SH-SY5Y (cell line): ENCODE data around the gene MAST4.

Experiments
- GATA2 ChIP-seq: IDR thresholded peaks from 2 replicates; pipeline ENCODE4 v1.6.1; 2011; ENCODE audit warnings: mild to moderate bottlenecking, low read depth, low read length
- GATA3 ChIP-seq: IDR thresholded peaks from 2 replicates; pipeline ENCODE4 v1.6.1; 2011; ENCODE audit warnings: low read depth, mild to moderate bottlenecking, low read length, moderate library complexity

MAST4 gene

DNA sequence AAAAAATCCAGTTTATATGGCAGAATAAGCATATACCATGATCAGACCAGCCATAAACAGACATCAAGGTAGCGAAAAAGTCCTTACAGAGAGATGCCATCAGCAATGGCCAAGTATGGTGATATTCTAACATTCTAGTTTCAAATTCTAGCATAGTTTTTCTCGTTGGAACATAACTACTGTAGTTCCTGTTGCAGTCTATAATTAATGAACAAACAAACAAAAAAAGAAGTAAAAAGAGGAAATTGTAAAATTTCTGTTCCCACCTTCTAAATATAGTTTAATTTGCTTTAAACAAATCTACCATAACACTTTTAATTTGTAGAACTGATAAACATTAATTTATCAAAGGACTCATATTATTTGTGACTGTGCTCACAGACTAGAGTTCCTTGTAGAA lies 610.3 kb downstream of the MAST4 start:
- TF ChIP-seq GATA3 (no peak), GATA2 (no peak)

DNA sequence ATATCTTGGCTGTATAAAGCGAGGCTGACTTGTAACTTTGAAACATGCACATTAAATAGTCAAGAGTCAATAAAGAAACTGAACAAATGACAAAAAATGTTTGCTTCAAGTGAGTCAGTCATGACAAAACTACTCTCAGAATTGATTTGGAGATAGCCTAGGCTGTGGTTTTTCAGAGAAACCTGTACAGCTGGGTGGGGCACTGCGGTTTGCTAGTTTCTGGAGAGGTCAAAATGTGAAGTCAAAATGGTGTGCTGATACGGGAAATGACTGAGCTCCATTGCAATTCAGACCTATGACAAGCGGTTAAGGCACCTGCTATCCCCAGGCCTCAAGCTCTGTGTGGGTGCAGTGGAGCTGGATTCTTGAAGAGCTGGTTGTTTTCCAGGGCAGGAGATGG lies 610.7 kb downstream of the MAST4 start:
- no peak for TF ChIP-seq GATA2
- TF ChIP-seq GATA3, result no peak

DNA sequence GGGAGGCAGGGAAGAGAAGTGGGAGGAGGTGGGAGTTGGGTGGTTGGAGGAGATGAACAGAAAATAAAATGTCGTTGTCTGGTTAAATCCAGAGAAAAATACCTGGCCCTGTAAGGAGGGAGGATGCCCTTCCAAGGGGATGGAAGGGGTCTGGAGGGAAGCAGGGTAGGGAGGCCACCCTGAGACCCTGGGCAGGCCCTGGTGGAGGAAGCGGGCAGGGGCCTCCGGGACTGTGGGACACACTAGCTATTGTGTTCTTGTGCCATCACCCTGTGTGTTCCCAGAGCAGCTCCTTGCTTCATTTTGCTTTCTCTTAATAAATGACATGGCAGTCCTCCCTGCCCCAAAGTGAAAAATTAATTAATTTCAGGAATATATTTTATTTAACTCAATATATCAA lies 612.2 kb downstream of the MAST4 start:
- TF ChIP-seq GATA2 (no peak), GATA3 (no peak)

DNA sequence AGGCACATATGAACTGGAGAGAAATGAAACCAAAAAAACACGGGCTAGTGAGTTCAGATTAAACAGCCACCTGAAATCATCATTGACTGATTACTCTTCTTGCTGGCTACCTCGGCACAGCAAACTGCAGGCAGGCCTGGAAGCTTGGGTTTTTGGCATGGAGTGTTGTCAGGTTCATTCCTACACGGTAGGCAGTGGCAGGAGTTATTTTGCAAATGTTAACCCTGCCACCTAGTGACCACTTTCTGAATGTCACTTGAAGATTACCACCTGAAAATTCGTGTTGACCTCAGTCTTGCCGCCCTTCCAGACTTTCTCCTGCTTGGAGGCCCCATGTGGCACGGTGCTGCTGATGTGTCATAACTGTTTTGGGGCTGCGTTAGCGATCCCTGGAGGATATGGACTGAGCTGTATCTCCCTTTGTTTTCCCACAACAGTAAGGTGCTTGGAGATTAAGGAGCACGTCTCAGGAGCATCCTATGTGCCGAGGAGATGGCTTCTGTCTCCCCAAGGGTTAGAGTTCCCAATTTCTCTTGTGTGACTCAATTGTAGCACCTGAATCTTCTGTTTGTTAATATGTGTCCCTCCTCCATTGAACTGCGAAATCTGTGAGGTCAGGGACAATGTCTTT lies 613.1 kb downstream of the MAST4 start:
- TF ChIP-seq GATA3 (no peak), GATA2 (no peak)

DNA sequence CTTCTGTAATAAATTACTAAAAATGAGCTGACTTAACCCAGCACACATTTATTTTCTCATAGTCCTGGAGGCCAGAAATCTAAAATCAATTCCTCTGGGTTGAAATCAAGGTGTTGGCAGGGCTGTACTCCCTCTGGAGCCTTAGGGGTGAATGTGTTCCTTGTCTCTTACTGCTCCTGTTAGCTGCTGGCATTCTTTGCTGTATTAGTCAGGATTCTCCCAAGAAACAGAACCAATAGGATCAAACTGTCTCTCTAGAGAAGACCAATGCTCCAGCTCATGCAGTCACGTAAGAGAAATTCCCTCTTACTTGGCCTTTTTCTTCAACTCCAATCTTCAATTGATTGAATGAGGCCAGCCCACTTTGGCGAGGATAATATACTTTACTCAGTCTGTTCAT lies 615.7 kb downstream of the MAST4 start:
- TF ChIP-seq GATA3, result no peak
- no peak for TF ChIP-seq GATA2

DNA sequence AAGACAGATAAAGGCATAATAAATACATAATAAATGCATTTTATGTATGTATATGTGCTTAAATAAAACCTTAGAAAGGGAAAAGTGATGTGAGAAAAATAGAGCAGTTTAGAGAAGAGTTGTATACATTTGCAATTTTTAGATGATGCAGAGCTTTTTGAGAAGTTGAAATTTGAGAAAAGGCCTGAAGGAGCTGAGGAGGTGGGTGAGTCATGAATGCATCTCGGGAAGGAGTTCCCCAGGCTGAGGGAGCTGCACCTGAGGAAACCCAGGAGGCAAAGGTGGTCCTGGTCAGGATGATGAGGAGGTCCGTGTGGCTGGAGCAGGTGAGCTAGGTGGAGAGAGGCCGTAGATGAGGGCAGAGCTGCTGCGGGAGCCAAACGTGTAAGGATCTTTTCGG lies 617.8 kb downstream of the MAST4 start:
- TF ChIP-seq GATA2 (no peak), GATA3 (no peak)

DNA sequence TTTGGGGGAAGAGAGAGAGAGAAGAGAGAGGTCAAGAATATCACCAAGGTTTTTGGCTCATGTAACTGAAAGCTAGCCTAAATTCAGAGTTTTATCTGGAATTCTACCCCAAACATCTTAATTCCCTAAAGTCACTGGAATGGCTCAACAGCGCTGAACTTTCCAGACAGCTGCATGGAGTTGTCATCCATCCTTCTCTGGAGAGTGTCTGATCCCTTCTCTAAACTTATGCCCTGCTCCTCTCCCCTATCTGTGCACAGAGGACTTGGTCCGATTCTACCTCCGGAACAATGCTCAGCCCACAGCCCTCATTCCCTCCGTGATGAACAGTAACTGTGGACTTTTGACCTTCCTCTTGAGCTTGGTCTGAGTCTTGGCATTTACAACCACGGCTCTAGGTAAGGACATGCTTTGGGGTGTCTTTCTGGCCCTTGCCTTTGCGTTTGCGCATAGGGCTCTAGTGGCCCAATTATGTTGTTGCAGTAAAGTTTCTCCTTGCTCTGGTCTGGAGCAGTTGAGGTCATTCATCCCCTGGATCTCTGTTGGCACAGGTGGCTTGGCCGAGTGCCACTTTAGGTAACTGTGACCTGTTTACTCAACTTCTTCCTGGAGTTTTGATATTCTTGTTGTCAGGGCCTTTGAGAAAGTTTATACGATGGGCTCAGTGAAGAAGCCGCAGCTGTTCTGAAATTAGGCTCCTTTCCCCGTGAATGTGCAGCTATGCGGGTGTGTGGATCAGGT lies 618.7 kb downstream of the MAST4 start:
- TF ChIP-seq GATA2, result no peak
- TF ChIP-seq GATA3, result no peak

DNA sequence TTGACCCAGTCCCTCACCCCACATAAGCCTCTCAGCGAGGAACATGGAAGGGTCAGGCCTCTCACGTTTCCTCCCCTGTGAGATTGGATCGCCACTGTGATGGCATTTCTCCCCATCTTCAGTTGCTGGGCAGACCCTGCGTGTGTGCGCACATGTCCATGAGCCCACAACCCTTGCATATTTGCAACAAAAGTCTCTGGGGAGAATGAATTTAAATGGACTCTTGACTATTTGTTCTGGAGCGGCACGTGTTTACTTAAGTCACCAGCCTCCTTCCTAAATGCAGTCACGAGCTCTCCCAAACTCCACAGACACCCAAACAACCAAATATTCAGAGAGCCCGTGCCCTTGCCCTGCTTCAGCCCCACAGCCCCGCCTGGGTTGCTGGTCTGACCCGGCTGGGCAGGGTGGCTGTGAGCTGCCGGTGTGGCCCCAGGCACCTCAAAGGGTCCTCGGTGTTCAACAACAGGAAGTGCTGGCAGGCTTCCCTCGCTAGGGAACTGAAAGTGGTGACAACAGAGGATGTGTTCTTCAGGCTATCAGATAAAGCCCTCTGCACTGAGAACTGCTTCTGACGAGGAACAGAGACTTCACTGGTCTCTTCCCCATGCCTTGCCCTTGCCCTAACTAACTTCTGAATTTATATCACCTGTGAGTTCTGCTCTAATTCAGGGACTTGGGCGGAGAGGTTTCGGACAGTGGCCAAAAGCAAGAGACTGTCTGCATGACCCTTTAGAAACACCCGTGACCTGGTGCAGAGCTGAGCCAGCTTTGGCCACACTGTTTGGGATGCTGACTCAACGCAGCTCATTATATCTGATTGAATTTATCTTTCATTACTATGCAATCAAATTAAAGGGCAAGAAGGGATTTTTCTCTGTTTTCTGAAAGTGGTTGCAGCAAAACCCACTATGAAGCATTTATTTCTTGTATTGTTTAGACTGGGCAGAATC lies 619.6 kb downstream of the MAST4 start:
- TF ChIP-seq GATA3 (no peak), GATA2 (no peak)

DNA sequence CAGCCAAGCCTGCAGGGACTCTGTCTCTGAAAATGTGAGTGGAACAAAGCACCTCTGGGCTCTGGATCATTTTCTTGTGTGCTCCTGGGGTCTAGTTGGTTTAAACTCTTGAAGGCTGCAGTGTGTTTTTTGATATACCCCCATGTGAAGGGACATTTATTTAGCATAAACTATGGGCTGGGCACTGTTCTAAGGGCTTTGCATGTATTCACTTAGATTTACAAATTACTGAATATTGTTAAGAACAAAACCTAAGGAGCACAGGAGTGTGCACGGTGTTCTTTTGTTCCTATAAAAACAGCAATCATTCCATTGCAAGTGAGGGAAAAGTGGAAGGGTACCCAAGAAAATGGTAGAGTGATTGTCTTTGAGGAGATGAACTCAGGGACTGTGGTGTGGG lies 620.4 kb downstream of the MAST4 start:
- TF ChIP-seq GATA3, result no peak
- TF ChIP-seq GATA2, result no peak
